CD14-positive monocyte (primary cell): ENCODE data around the gene RTN4RL1. TPM values are rescaled to one million over a fixed set of nuclear protein-coding genes. Genes with fewer than 3 reads are reported as not detected.

ENCODE experiments used
- DNase-seq, 3 donors: peaks; one replicate each; pipeline ENCODE4 v3.0.0-alpha.2; 2011 to 2022
- H2AFZ ChIP-seq: 2 replicates; pipeline ENCODE4 v1.6.0; 2012; ENCODE audit warnings: mild to moderate bottlenecking, low read depth, low read length, inconsistent platforms; ENCODE audit not compliant: insufficient read depth, poor library complexity, severe bottlenecking
- H3K27ac ChIP-seq, 2 donors: 1 replicate in 1 of 2; 2 replicates in 1 of 2; pipeline ENCODE4 v1.5.1; 2012 to 2013; ENCODE audit warnings: low read length in 2 of 2, control low read depth in 1 of 2, inconsistent platforms in 1 of 2, low read depth in 1 of 2, mild to moderate bottlenecking in 1 of 2
- H3K27me3 ChIP-seq, 2 donors: one replicate each; pipeline versions ENCODE4 v1.6.0 to v1.6.1; 2011 to 2013; ENCODE audit warnings: low read length in 2 of 2; ENCODE audit not compliant: control insufficient read depth in 2 of 2, insufficient read depth in 2 of 2
- H3K36me3 ChIP-seq, 2 donors: replicated peaks in 1 of 2; 1 replicate in 1 of 2; 2 replicates in 1 of 2; pipeline versions ENCODE4 v1.5.1 to v1.6.1; 2012 to 2013; ENCODE audit warnings: low read length in 2 of 2, control low read depth in 1 of 2, inconsistent platforms in 1 of 2, mild to moderate bottlenecking in 1 of 2; ENCODE audit not compliant: insufficient read depth in 2 of 2, control insufficient read depth in 1 of 2
- H3K4me1 ChIP-seq, 2 donors: 1 replicate in 1 of 2; 2 replicates in 1 of 2; pipeline versions ENCODE4 v1.5.1 to v1.6.1; 2012 to 2013; ENCODE audit warnings: low read length in 2 of 2, control low read depth in 1 of 2, inconsistent platforms in 1 of 2, mild to moderate bottlenecking in 1 of 2, moderate library complexity in 1 of 2; ENCODE audit not compliant: insufficient read depth in 2 of 2, control insufficient read depth in 1 of 2
- H3K4me2 ChIP-seq: replicated peaks from 2 replicates; pipeline ENCODE3; 2012; ENCODE audit warnings: low read length, moderate library complexity, mild to moderate bottlenecking; ENCODE audit not compliant: poor library complexity, severe bottlenecking; ENCODE audit errors: extremely low read depth
- H3K4me3 ChIP-seq, 3 experiments: fragments of 200-600 bp in 1 of 3; sonication (generic) in 1 of 3; replicated peaks in 1 of 3; 1 replicate in 2 of 3; 2 replicates in 1 of 3; pipeline ENCODE4 v1.5.1; 2011 to 2013; ENCODE audit warnings: low read length in 3 of 3, mild to moderate bottlenecking in 3 of 3, control low read depth in 2 of 3, low read depth in 2 of 3, inconsistent platforms in 1 of 3, moderate library complexity in 1 of 3
- H3K79me2 ChIP-seq: 2 replicates; pipeline ENCODE4 v1.6.0; 2012; ENCODE audit warnings: mild to moderate bottlenecking, control low read depth, inconsistent platforms, low read length, moderate library complexity; ENCODE audit not compliant: insufficient read depth
- H3K9ac ChIP-seq: 2 replicates; pipeline ENCODE4 v1.6.0; 2017; ENCODE audit warnings: low read length, mild to moderate bottlenecking; ENCODE audit not compliant: insufficient read depth, poor library complexity, severe bottlenecking
- H3K9me3 ChIP-seq, 2 donors: replicated peaks in 1 of 2; 1 replicate in 1 of 2; 2 replicates in 1 of 2; pipeline versions ENCODE4 v1.5.1 to v1.6.1; 2012 to 2013; ENCODE audit warnings: low read length in 2 of 2, control low read depth in 1 of 2; ENCODE audit not compliant: control insufficient read depth in 1 of 2, insufficient read depth in 1 of 2
- H4K20me1 ChIP-seq: 2 replicates; pipeline ENCODE4 v1.6.0; 2012; ENCODE audit warnings: mild to moderate bottlenecking, low read length, control low read depth, moderate library complexity; ENCODE audit not compliant: insufficient read depth
- H3K27ac Mint-ChIP-seq, 7 donors: one replicate each; pipeline ENCODE4 v1.8.0; 2020; ENCODE audit warnings: mild to moderate bottlenecking in 7 of 7, mixed read lengths in 7 of 7, moderate library complexity in 6 of 7, inconsistent platforms in 2 of 7
- H3K27me3 Mint-ChIP-seq, 3 donors: one replicate each; pipeline ENCODE4 v1.8.0; 2021 to 2022; ENCODE audit warnings: low read depth in 3 of 3, mild to moderate bottlenecking in 3 of 3, mixed read lengths in 3 of 3, moderate library complexity in 3 of 3, inconsistent platforms in 1 of 3
- H3K36me3 Mint-ChIP-seq, 2 donors: one replicate each; pipeline ENCODE4 v1.8.0; 2020; ENCODE audit warnings: mixed read lengths in 2 of 2, inconsistent platforms in 1 of 2, mild to moderate bottlenecking in 1 of 2
- H3K4me1 Mint-ChIP-seq: one replicate; pipeline ENCODE4 v1.8.0; 2020; ENCODE audit warnings: mild to moderate bottlenecking, mixed read lengths
- H3K4me3 Mint-ChIP-seq, 2 donors: one replicate each; pipeline ENCODE4 v1.8.0; 2020; ENCODE audit warnings: mild to moderate bottlenecking in 2 of 2, mixed read lengths in 2 of 2, moderate library complexity in 1 of 2
- H3K9me3 Mint-ChIP-seq, 7 donors: one replicate each; pipeline ENCODE4 v1.8.0; 2020 to 2022; ENCODE audit warnings: mixed read lengths in 7 of 7, mild to moderate bottlenecking in 6 of 7, moderate library complexity in 6 of 7, inconsistent platforms in 2 of 7
- WGBS: methylation state at CpG from one replicate; pipeline ENCODE4 v1.1.5; 2013; ENCODE audit warnings: missing lambda C conversion rate; ENCODE audit not compliant: insufficient coverage; 5-methylcytosine and 5-hydroxymethylcytosine counted together
- intact Hi-C, 2 donors: fragments of 100-400 bp; cut with micrococcal nuclease; formaldehyde crosslinking; loops; one replicate each; pipeline versions ENCODE4 v1.15.0 to v1.15.1; 2023
- polyA plus RNA-seq, 3 donors: library from polyadenylated mRNA; depleted of rRNA in 1 of 3; unstranded in 2 of 3; stranded (reverse) in 1 of 3; fragments of 300-500 nt in 2 of 3; fragments of >200 nt in 1 of 3; fragmentation: Illumina TruSeq in 2 of 3; gene quantifications; 1 replicate in 2 of 3; 2 replicates in 1 of 3; pipeline ENCODE4 v1.2.3, GENCODE V29; 2012 to 2021
- TF ChIP-seq, protein P1 (sequence below): fragments of 200-600 bp; IDR thresholded peaks from one replicate; pipeline ENCODE4 v1.8.0; 2022; ENCODE audit warnings: antibody characterized with exemption, mild to moderate bottlenecking

The RTN4RL1 gene
- polyA plus RNA-seq, 3 donors: 0.07 to 0.29 (median 0.11) TPM

DNA sequence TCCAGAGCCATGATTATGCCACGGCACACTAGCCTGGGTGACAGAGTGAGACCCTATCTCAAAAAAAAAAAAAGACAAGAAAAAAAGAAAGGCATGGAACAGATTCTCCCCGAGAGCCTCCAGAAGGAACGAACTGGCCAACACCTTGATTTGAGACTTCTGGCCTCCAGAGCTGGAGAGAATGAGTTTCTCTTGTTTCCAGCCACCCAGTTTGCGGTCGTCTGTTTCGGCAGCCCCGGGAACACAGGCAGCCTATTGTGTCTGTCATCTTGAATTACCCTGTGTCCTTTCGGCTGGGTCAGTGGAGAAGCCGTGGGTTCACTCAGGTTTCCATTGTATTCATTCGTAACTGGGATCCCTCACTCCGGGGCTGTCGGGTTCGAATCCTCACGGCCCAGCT lies 111.4 kb downstream of the RTN4RL1 start:
- Histone ChIP-seq H3K36me3 (no peaks in the 10 kb centered on the region), H3K9me3 (no peaks in the 10 kb centered on the region), H3K4me1 (peaks cover 0 to 1% of the 10 kb centered on the region in 2 donors), H3K4me2 (no peak overlapping the region), H2AFZ (no peak overlapping the region), H3K4me3 (no peak overlapping the region), H3K9ac (no peak overlapping the region), H3K79me2 (no peaks in the 10 kb centered on the region), H3K27me3 (peaks cover 15 to 24% of the 10 kb centered on the region in 2 donors), H4K20me1 (no peaks in the 10 kb centered on the region), H3K27ac (no peak overlapping the region)
- H3K4me1 Mint-ChIP-seq: peaks cover 5% of the 10 kb centered on the region
- no peak for DNase-seq
- 96% methylated on average over 13 of the region's 14 CpGs for WGBS
- intact Hi-C loops: loop anchor here in 1 of 2 donors (10.0 kb wide), 1 partner anchor 831 kb away; the partner anchor contains the start of gene CCDC92B
- no peak overlapping the region for H3K27ac Mint-ChIP-seq
- no peaks in the 10 kb centered on the region for H3K36me3 Mint-ChIP-seq
- H3K27me3 Mint-ChIP-seq: peaks cover 34 to 58% (median 48%) of the 10 kb centered on the region in 3 donors
- H3K9me3 Mint-ChIP-seq: peaks cover 0 to 2% (median 0%) of the 10 kb centered on the region in 7 donors
- TF ChIP-seq, protein P1, sequence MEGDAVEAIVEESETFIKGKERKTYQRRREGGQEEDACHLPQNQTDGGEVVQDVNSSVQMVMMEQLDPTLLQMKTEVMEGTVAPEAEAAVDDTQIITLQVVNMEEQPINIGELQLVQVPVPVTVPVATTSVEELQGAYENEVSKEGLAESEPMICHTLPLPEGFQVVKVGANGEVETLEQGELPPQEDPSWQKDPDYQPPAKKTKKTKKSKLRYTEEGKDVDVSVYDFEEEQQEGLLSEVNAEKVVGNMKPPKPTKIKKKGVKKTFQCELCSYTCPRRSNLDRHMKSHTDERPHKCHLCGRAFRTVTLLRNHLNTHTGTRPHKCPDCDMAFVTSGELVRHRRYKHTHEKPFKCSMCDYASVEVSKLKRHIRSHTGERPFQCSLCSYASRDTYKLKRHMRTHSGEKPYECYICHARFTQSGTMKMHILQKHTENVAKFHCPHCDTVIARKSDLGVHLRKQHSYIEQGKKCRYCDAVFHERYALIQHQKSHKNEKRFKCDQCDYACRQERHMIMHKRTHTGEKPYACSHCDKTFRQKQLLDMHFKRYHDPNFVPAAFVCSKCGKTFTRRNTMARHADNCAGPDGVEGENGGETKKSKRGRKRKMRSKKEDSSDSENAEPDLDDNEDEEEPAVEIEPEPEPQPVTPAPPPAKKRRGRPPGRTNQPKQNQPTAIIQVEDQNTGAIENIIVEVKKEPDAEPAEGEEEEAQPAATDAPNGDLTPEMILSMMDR: no peak
- H3K4me3 Mint-ChIP-seq: no peak overlapping the region

DNA sequence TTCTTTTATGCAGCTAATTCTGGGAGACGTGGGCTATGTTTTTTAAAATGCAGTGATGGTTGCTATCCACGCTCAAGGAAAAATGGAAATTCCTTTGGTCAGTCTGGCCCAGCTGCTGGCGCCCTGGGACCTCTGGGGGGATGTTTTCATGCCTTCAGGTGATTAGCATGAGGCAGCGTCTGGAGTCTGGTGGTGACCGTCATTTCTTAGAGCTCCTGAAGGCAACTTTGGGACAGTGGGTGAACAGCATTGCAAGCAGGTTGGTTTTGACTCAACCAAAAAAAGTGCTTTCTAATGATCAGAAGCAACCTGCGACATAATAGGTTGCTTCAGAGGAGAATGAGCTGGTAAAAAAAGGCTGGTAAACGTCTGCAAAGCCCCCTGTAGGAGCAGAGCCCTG lies 113.0 kb downstream of the RTN4RL1 start:
- no peak overlapping the region for H2AFZ ChIP-seq
- H3K79me2 ChIP-seq: no peaks in the 10 kb centered on the region
- no peak overlapping the region for H3K27ac ChIP-seq
- H3K27ac Mint-ChIP-seq: no peak overlapping the region
- no peak overlapping the region for H3K4me3 ChIP-seq
- H3K4me2 ChIP-seq: no peak overlapping the region
- H3K4me3 Mint-ChIP-seq: no peak overlapping the region
- intact Hi-C loops: loop anchor here in 1 of 2 donors (10.0 kb wide), 1 partner anchor 833 kb away; the partner anchor contains the start of gene CCDC92B
- peaks cover 29 to 40% of the 10 kb centered on the region in 2 donors for H3K27me3 ChIP-seq
- no peak for DNase-seq
- no peak overlapping the region for H3K9ac ChIP-seq
- H3K36me3 ChIP-seq: no peaks in the 10 kb centered on the region
- TF ChIP-seq, protein P1: no peak
- H3K27me3 Mint-ChIP-seq: peaks cover 49 to 73% (median 62%) of the 10 kb centered on the region in 3 donors
- H3K4me1 Mint-ChIP-seq: peaks cover 12% of the 10 kb centered on the region
- H3K9me3 Mint-ChIP-seq: peaks cover 0 to 8% (median 3%) of the 10 kb centered on the region in 7 donors
- H3K36me3 Mint-ChIP-seq: no peaks in the 10 kb centered on the region
- no peaks in the 10 kb centered on the region for H4K20me1 ChIP-seq
- 86% methylated on average over 7 of the region's 7 CpGs for WGBS
- peaks cover 0 to 9% of the 10 kb centered on the region in 2 donors for H3K9me3 ChIP-seq
- peaks cover 4 to 9% of the 10 kb centered on the region in 2 donors for H3K4me1 ChIP-seq
